Left lobe of liver (tissue), 2 donors: ENCODE data around the gene ZNF277. TPM values are rescaled to one million over a fixed set of nuclear protein-coding genes. Genes with fewer than 3 reads are reported as not detected.

Experiments
- ATAC-seq: fragments of 200-7000 bp; cut with Tn5 transposase; one replicate; pipeline ENCODE4 v1.9.1; 2020; ENCODE audit warnings: mild to moderate bottlenecking, moderate library complexity
- DNase-seq: peaks from one replicate; pipeline ENCODE4 v3.0.0-alpha.2; 2020; ENCODE audit warnings: low spot score
- total RNA-seq: library from RNA; stranded (reverse); gene quantifications from one replicate; pipeline ENCODE4 v1.2.1, GENCODE V29; 2021
- donor health status: DM: no; HTN: no; CAD: no; lungs with moderate emphysema.
- donor health status: DM: no; HTN: yes; CAD: no.

The ZNF277 gene
- total RNA-seq, 1 donor from 2014 or later = 13.8 TPM

DNA sequence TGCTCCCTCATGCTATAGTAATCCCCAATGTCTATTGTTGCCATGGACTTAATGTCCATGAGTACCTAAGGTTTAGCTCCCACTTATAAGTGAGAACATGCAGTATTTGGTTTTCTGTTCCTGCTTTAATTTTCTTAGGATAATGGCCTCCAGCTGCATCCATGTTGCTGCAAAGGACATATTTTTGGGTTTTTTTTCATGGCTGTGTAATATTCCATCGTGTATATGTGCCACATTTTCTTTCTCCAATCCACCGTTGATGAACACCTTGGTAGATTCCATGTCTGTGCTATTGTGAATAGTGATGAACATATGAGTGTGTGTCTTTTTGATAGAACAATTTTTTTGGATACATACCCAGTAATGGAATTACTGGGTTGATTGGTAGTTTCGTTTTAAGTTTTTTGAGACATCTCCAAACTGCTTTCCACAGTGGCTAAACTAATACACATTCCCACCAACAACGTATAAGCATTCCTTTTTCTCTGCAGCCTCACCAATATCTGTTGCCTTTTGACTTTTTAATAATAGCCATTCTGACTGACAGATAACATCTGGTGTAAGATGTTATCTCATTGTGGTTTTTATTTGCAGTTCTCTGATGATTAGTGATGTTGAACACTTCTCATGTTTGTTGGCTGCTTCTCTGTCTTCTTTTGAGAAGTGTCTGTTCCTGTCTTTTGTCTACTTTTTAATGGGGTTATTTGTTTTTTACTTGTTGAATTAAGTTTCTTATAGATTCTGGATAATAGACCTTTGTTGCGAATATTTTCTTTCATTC lies 175.0 kb downstream of the ZNF277 start:
- no peak for ATAC-seq
- no peak for DNase-seq

DNA sequence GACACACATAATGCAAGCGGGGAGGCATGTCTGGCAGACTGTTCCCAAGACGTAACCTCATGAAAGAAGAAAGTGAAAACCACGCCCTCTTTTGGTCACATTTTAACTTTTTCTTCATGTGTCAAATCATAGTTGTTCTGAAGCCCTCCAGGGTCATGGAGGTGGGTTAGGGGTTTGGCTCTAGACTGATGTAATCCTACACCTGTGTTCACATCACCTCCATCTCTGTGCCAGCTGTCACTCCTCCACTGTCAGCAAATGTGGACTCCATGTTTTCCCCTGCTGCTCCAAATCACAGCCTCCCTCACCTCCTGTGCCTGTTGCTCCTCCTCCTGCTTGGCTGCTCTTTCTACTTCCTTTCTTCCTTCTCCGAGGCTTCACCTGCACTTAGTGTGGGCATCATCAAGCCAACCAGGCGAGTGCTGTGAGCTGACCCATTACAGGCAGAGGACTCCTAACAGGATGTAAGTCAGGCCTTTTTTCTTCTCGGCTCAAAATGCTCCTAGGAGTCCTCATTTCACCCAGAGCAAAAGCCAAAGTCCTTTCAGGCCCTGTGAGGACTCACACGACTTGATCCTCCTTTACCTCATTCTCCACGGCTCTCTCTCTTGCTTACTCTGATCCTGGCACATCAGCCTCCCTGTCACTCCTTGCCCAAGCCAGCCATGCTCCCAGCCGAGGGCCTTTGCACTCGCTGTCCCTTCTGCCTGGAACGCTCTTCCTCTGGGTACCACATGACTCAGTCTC lies 177.3 kb downstream of the ZNF277 start:
- ATAC-seq (no peak), DNase-seq (no peak)

DNA sequence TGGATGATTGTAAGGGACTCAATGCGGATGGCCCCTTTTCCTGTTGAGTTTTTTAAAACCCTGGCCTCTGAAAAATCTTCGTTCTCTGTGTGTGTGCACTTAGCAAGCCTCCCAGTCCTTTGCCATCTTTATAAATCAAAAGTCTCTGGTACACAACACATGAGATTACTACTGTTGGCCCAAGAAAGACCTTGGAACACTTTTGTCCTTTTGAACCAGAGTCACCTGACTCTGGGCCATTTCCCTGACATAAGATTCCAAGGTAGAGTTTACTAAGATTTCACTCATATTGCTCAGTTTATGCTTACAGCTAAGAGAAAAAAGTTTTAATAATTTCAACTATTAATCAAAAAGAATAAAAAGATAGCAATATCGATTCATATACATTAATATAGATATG lies 179.0 kb downstream of the ZNF277 start:
- ATAC-seq = no peak
- DNase-seq = no peak

DNA sequence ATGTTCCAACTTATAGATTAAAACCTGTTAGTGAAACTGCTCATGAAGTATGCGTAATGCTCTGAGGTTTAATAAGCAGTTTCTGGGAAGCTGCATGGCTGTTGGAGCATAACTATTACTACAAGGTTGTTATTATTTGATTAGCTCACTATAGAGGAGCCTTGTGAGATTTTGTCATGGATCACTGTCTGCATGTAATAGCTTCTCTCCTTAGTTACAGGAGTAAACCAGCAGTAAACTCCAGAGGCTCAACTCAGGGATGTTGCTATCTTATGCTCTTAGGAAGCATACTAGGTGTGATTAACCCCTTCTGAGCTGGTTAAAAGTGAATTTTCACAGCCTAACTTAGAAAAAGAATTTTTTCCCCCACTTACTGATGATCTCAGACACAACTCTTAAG lies 180.1 kb downstream of the ZNF277 start:
- DNase-seq = no peak
- ATAC-seq = no peak

DNA sequence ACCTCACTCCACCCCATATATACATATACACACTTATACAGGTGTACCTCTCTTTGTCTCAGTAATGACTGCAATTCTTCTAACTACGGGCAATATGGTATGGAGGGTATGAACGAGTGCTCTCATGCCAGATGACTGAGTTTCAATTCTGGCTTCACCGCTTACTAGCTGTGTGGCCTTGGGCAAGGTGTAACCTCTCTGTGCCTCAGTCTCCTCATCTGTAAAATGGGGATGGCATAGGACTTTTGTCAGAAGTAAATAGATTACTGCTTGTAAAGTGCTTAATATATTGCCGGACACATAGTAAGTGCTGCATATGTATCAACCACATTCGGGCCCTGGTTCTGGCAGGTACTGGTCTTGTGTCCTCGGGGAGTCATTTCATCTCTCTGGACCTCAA lies 183.7 kb downstream of the ZNF277 start:
- no peak for DNase-seq
- ATAC-seq = no peak

DNA sequence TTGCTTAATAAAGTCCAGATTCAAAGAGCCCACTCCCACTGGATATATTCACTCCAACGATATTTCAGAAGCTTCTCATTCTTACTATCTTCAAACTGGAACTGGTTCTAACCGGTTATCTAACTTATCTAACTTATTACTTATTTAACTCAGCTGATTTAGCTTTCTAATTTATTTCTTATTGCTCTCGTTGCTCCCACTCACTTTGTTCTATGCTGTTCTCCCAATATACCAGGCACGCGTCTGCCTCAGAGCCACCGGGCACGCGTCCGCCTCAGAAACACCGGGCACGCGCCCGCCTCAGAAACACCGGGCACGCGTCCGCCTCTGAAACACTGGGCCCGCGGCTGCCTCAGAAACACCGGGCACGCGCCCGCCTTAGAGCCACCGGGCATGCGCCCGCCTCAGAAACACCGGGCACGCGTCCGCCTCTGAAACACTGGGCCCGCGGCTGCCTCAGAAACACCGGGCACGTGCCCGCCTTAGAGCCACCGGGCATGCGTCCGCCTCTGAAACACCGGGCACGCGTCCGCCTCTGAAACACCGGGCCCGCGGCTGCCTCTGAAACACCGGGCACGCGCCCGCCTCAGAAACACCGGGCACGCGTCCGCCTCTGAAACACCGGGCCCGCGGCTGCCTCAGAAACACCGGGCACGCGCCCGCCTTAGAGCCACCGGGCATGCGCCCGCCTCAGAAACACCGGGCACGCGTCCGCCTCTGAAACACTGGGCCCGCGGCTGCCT lies 184.8 kb downstream of the ZNF277 start:
- ATAC-seq (peak; percentile 84), DNase-seq (peak; percentile 66)

DNA sequence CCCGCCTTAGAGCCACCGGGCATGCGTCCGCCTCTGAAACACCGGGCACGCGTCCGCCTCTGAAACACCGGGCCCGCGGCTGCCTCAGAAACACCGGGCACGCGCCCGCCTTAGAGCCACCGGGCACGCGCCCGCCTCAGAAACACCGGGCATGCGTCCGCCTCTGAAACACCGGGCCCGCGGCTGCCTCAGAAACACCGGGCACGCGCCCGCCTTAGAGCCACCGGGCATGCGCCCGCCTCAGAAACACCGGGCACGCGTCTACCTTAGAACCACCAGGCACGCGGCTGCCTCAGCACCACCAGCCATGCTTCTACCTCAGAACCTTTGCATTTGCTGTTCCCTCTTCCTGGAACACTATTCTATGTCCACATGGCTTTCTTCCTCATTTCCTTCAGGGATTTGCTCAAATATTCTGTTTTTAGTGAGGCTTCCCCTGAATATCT lies 185.4 kb downstream of the ZNF277 start:
- ATAC-seq (peak; percentile 78), DNase-seq (peak; percentile 78)

Other genes starting within 250 kb of the ZNF277 start
- gene DOCK4, start 296 bp upstream of the ZNF277 start, total RNA-seq = 11.8 TPM
- gene IFRD1, start 243.8 kb downstream of the ZNF277 start, total RNA-seq = 27.6 TPM